ENCODE results near the gene IL1B.

IL1B gene

DNA sequence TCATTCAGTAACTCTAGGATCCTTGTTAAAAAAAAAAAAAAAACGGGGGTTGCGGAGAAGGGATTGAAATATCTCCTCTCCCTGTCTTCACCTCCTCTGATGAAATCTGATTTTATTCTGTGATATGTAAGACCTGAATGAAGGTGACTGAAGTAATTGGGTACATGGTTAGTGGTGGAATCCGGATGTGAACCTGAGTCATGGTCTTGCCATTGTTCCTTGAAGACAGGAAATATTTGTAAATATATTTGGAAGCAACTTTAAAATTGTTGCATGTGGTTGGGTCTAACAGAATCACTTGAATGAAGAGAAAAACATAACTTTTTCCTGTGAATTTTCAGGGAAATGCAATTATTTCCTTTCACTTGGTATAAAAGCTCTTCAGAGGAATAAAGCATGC, 49.3 kb downstream of the IL1B start:
- DNase-seq (ENCODE audit: low read depth in 2 of 3, low spot score in 1 of 3): no peak

- no peak for DNase-seq (ENCODE audit: low read depth in 2 of 3, low spot score in 1 of 3)
Measured at GRCh38 chr2:112784199-112785189, 52.1 kb downstream of the IL1B start, which contains the start of gene IL1A. Gene IL1A, minus strand, starts transcription at chr2:112784493. Its CDS starts 723 bp downstream, at chr2:112783770.

DNA sequence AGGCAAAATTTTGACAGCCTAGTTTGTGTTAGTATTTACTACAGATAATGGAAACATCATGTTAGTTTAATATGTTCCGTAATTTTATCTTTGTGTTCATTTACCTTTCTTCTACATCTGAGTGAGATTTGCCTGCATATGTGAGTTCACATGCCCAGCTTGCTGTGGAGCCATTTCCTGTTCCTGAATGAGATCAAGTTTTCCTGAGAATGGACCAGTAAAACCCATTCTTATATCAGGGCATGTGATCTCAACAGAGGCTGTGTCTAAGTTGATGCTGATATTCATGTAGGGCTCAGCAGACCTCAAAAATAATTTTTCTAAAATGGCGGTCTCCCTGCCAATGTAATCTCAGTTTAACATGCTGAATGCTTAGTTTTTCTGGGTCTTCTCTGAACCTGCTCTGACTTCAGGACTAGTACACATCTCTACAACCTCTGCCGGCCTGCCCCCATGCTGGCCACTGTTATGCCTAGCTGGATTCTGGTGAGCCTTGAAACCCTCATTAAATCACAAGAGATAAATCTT, 53.3 kb downstream of the IL1B start:
- no peak for DNase-seq (ENCODE audit: low read depth in 2 of 3, low spot score in 1 of 3)

- no peak for DNase-seq (ENCODE audit: low read depth in 2 of 3, low spot score in 1 of 3)
Measured at GRCh38 chr2:112782234-112782799, 54.3 kb downstream of the IL1B start.
